IPS-20b (cell line): ENCODE results near the gene CGN.

ENCODE experiments used
- H3K27ac ChIP-seq: one replicate; pipeline ENCODE4 v1.5.1; 2013; ENCODE audit warnings: low read length
- H3K27me3 ChIP-seq: 2 replicates; pipeline ENCODE4 v1.6.1; 2013; ENCODE audit warnings: mild to moderate bottlenecking, low read length, inconsistent platforms; ENCODE audit not compliant: insufficient read depth
- H3K36me3 ChIP-seq: 2 replicates; pipeline ENCODE4 v1.6.1; 2013; ENCODE audit warnings: low read depth, mild to moderate bottlenecking, inconsistent platforms, low read length, moderate library complexity; ENCODE audit not compliant: insufficient read depth
- H3K4me1 ChIP-seq: 2 replicates; pipeline ENCODE4 v1.6.1; 2013; ENCODE audit warnings: mild to moderate bottlenecking, control low read depth, inconsistent platforms, low read length, moderate library complexity; ENCODE audit not compliant: insufficient read depth
- H3K4me3 ChIP-seq: 2 replicates; pipeline ENCODE4 v1.5.1; 2013; ENCODE audit warnings: mild to moderate bottlenecking, low read length, inconsistent platforms
- H3K9ac ChIP-seq: 2 replicates; pipeline ENCODE4 v1.6.1; 2013; ENCODE audit warnings: low read depth, mild to moderate bottlenecking, inconsistent platforms, low read length, moderate library complexity
- H3K9me3 ChIP-seq: 2 replicates; pipeline ENCODE4 v1.6.1; 2013; ENCODE audit warnings: mild to moderate bottlenecking, low read depth, low read length, inconsistent platforms; ENCODE audit not compliant: insufficient read depth

The CGN gene

GRCh38 chr1:151529211-151529702, 18.1 kb downstream of the CGN start:
- Histone ChIP-seq H3K9ac (no peak overlapping the region), H3K4me3 (no peak overlapping the region), H3K27ac (no peak overlapping the region), H3K4me1 (peaks cover 3% of the 10 kb centered on the region; the same call in 1 of the 2 replicates), H3K36me3 (peaks cover 73% of the 10 kb centered on the region), H3K27me3 (no peaks in the 10 kb centered on the region), H3K9me3 (no peaks in the 10 kb centered on the region)

GRCh38 chr1:151529781-151530180, 18.6 kb downstream of the CGN start:
- H3K4me1 ChIP-seq, result peaks cover 3% of the 10 kb centered on the region; the same call in 1 of the 2 replicates
- H3K4me3 ChIP-seq, result no peak overlapping the region
- no peaks in the 10 kb centered on the region for H3K27me3 ChIP-seq
- H3K9ac ChIP-seq, result no peak overlapping the region
- H3K36me3 ChIP-seq, result peaks cover 70% of the 10 kb centered on the region
- H3K27ac ChIP-seq, result no peak overlapping the region
- no peaks in the 10 kb centered on the region for H3K9me3 ChIP-seq

- Histone ChIP-seq H3K4me3 (no peak overlapping the region), H3K27me3 (no peaks in the 10 kb centered on the region), H3K36me3 (peaks cover 70% of the 10 kb centered on the region), H3K9ac (no peak overlapping the region), H3K27ac (no peak overlapping the region), H3K4me1 (peaks cover 3% of the 10 kb centered on the region; the same call in 1 of the 2 replicates), H3K9me3 (no peaks in the 10 kb centered on the region)
These were observed 19.3 kb downstream of the CGN start for GRCh38 chr1:151530461-151530860.

GRCh38 chr1:151533870-151534269, 22.7 kb downstream of the CGN start:
- H3K9me3 ChIP-seq, result no peaks in the 10 kb centered on the region
- no peak overlapping the region for H3K9ac ChIP-seq
- H3K27ac ChIP-seq, result no peak overlapping the region
- no peaks in the 10 kb centered on the region for H3K4me1 ChIP-seq
- no peaks in the 10 kb centered on the region for H3K27me3 ChIP-seq
- peaks cover 84% of the 10 kb centered on the region for H3K36me3 ChIP-seq
- H3K4me3 ChIP-seq, result no peak overlapping the region

- Histone ChIP-seq H3K9ac (no peak overlapping the region), H3K36me3 (peaks cover 75% of the 10 kb centered on the region), H3K4me3 (no peak overlapping the region), H3K9me3 (no peaks in the 10 kb centered on the region), H3K27ac (no peak overlapping the region), H3K4me1 (peaks cover 7% of the 10 kb centered on the region; the same call in 1 of the 2 replicates), H3K27me3 (no peaks in the 10 kb centered on the region)
These were observed 23.6 kb downstream of the CGN start for GRCh38 chr1:151534662-151535278.

GRCh38 chr1:151535326-151536271, 24.4 kb downstream of the CGN start:
- H3K36me3 ChIP-seq, result peaks cover 67% of the 10 kb centered on the region
- H3K27me3 ChIP-seq, result no peaks in the 10 kb centered on the region
- H3K9me3 ChIP-seq, result no peaks in the 10 kb centered on the region
- peaks cover 8% of the 10 kb centered on the region; the same call in 1 of the 2 replicates for H3K4me1 ChIP-seq
- H3K27ac ChIP-seq, result no peak overlapping the region
- no peak overlapping the region for H3K4me3 ChIP-seq
- no peak overlapping the region for H3K9ac ChIP-seq

- Histone ChIP-seq H3K4me1 (peaks cover 13% of the 10 kb centered on the region; the same call in 1 of the 2 replicates), H3K9ac (no peak overlapping the region), H3K36me3 (peaks cover 58% of the 10 kb centered on the region), H3K27ac (no peak overlapping the region), H3K4me3 (no peak overlapping the region), H3K27me3 (peaks cover 4% of the 10 kb centered on the region; the same call in 1 of the 2 replicates), H3K9me3 (no peaks in the 10 kb centered on the region)
These were observed 25.3 kb downstream of the CGN start for GRCh38 chr1:151536499-151536898.

- H3K27me3 ChIP-seq, result peaks cover 7% of the 10 kb centered on the region; the same call in 1 of the 2 replicates
- no peak overlapping the region for H3K9ac ChIP-seq
- H3K27ac ChIP-seq, result no peak overlapping the region
- H3K9me3 ChIP-seq, result no peaks in the 10 kb centered on the region
- H3K4me1 ChIP-seq, result peaks cover 16% of the 10 kb centered on the region; the same call in 1 of the 2 replicates
- no peak overlapping the region for H3K4me3 ChIP-seq
- H3K36me3 ChIP-seq, result peaks cover 52% of the 10 kb centered on the region
These were observed 25.9 kb downstream of the CGN start for GRCh38 chr1:151537112-151537511.

GRCh38 chr1:151539321-151540020, 28.3 kb downstream of the CGN start:
- H3K9ac ChIP-seq, result peak overlapping the region; percentile 89; the same call in 1 of the 2 replicates
- H3K9me3 ChIP-seq, result no peaks in the 10 kb centered on the region
- H3K27me3 ChIP-seq, result peaks cover 7% of the 10 kb centered on the region; the same call in 1 of the 2 replicates
- peak overlapping the region; percentile 70 for H3K27ac ChIP-seq
- H3K4me1 ChIP-seq, result peaks cover 16% of the 10 kb centered on the region; the same call in 1 of the 2 replicates
- H3K36me3 ChIP-seq, result peaks cover 36% of the 10 kb centered on the region
- peak overlapping the region; percentile 99 for H3K4me3 ChIP-seq

- Histone ChIP-seq H3K9ac (peak within 1 kb of the TSS; percentile 89; the same call in 1 of the 2 replicates), H3K36me3 (peaks cover 30% of the 10 kb centered on the region), H3K4me3 (peak within 1 kb of the TSS; percentile 99), H3K4me1 (peaks cover 16% of the 10 kb centered on the region; the same call in 1 of the 2 replicates), H3K9me3 (no peaks in the 10 kb centered on the region), H3K27ac (peak within 1 kb of the TSS; percentile 70), H3K27me3 (peaks cover 7% of the 10 kb centered on the region; the same call in 1 of the 2 replicates)
These were observed 29.1 kb downstream of the CGN start, which contains the start of gene TUFT1 for GRCh38 chr1:151540021-151540981. TUFT1 (plus strand) TSS chr1:151540309; CDS start chr1:151540367, 58 bp downstream.
